Fibroblast of lung (primary cell): ENCODE measurements around the gene GRK1. TPM values are rescaled to one million over a fixed set of nuclear protein-coding genes. Genes with fewer than 3 reads are reported as not detected.

Experiments used
- DNase-seq, 2 donors: peaks; one replicate each; pipeline versions ENCODE4 v3.0.0 to v3.0.0-alpha.2; 2010; ENCODE audit warnings: low read depth in 2 of 2
- H2AFZ ChIP-seq: 2 replicates; pipeline ENCODE4 v1.5.1; 2012; ENCODE audit warnings: low read length, control low read depth, inconsistent platforms
- H3K27ac ChIP-seq: 2 replicates; pipeline ENCODE4 v1.5.1; 2011; ENCODE audit warnings: low read length, control low read depth; ENCODE audit not compliant: insufficient read depth
- H3K27me3 ChIP-seq: 2 replicates; pipeline ENCODE4 v1.5.1; 2011; ENCODE audit warnings: mild to moderate bottlenecking, low read length; ENCODE audit not compliant: control insufficient read depth, insufficient read depth
- H3K36me3 ChIP-seq: 2 replicates; pipeline ENCODE4 v1.5.1; 2011; ENCODE audit warnings: low read length; ENCODE audit not compliant: control insufficient read depth, insufficient read depth
- H3K4me1 ChIP-seq: 2 replicates; pipeline ENCODE4 v1.5.1; 2011; ENCODE audit warnings: low read length; ENCODE audit not compliant: control insufficient read depth, insufficient read depth; ENCODE audit errors: extremely low read depth
- H3K4me2 ChIP-seq: 2 replicates; pipeline ENCODE4 v1.5.1; 2011; ENCODE audit warnings: low read length, control low read depth; ENCODE audit not compliant: insufficient read depth; ENCODE audit errors: extremely low read depth
- H3K4me3 ChIP-seq, 4 experiments: fragments of 200-600 bp in 1 of 4; sonication (generic) in 1 of 4; replicated peaks in 1 of 4; 2 replicates each; pipeline ENCODE4 v1.5.1; 2011 to 2016; ENCODE audit warnings: low read length in 4 of 4, low read depth in 3 of 4, mild to moderate bottlenecking in 3 of 4, control low read depth in 2 of 4, inconsistent platforms in 1 of 4, mixed read lengths in 1 of 4; ENCODE audit not compliant: insufficient read depth in 1 of 4; ENCODE audit errors: control extremely low read depth in 1 of 4
- H3K79me2 ChIP-seq: 2 replicates; pipeline ENCODE4 v1.5.1; 2012; ENCODE audit warnings: mild to moderate bottlenecking, low read length, inconsistent platforms; ENCODE audit not compliant: control insufficient read depth, insufficient read depth
- H3K9ac ChIP-seq: 2 replicates; pipeline ENCODE4 v1.5.1; 2011; ENCODE audit warnings: mild to moderate bottlenecking, low read length, control low read depth; ENCODE audit not compliant: insufficient read depth
- H3K9me3 ChIP-seq: 2 replicates; pipeline ENCODE4 v1.5.1; 2012; ENCODE audit warnings: low read depth, low read length; ENCODE audit not compliant: control insufficient read depth, insufficient read depth
- H4K20me1 ChIP-seq: 2 replicates; pipeline ENCODE4 v1.5.1; 2011; ENCODE audit warnings: low read length; ENCODE audit not compliant: control insufficient read depth, insufficient read depth; ENCODE audit errors: extremely low read depth
- CTCF ChIP-seq, 2 donors: IDR thresholded peaks in 1 of 2; conservative IDR thresholded peaks in 1 of 2; 1 replicate in 1 of 2; 2 replicates in 1 of 2; pipeline ENCODE4 v1.5.1; 2011 to 2012; ENCODE audit warnings: low read length in 2 of 2, control low read depth in 1 of 2, inconsistent platforms in 1 of 2, low read depth in 1 of 2, mild to moderate bottlenecking in 1 of 2
- EZH2 ChIP-seq: IDR thresholded peaks from 2 replicates; pipeline ENCODE4 v1.5.1; 2012; ENCODE audit warnings: low read length, control low read depth, mild to moderate bottlenecking; ENCODE audit errors: missing control alignments
- polyA plus RNA-seq, 2 donors: library from polyadenylated mRNA; depleted of rRNA in 1 of 2; stranded (reverse) in 1 of 2; unstranded in 1 of 2; fragments of >200 nt; gene quantifications; 2 replicates each; pipeline ENCODE4 v1.2.1, GENCODE V29; 2011 to 2012; ENCODE audit warnings: missing spikeins in 1 of 2
- total RNA-seq: library from RNA; depleted of rRNA; stranded (reverse); fragments of >200 nt; gene quantifications from 2 replicates; pipeline ENCODE4 v1.2.1, GENCODE V29; 2014

GRK1 gene
- total and polyA plus RNA-seq, 2 donors (not counting 1 experiment from before 2014, with no cell fraction given), result 0.17 TPM; not detected in 1

- no peaks in the 10 kb centered on the region for H3K4me1 ChIP-seq
- no peaks in the 10 kb centered on the region for H3K27me3 ChIP-seq
- TF ChIP-seq EZH2, result no peak
- TF ChIP-seq CTCF (conservative IDR thresholded peaks at IDR 0.05 in 1 of 2, IDR thresholded peaks at IDR 0.05 in 1 of 2; ENCODE audit: low read depth in 1 of 2, low read length in 2 of 2), result no peak
- H3K9me3 ChIP-seq, result no peaks in the 10 kb centered on the region
- H3K4me3 ChIP-seq, result no peak overlapping the region
- no peak overlapping the region for H3K27ac ChIP-seq
- no peak overlapping the region for H2AFZ ChIP-seq
- H4K20me1 ChIP-seq, result no peaks in the 10 kb centered on the region
- no peak for DNase-seq
- no peak overlapping the region for H3K9ac ChIP-seq
- peaks cover 39% of the 10 kb centered on the region for H3K36me3 ChIP-seq
- H3K79me2 ChIP-seq, result peaks cover 14% of the 10 kb centered on the region
- no peak overlapping the region for H3K4me2 ChIP-seq
Measured at GRCh38 chr13:113634279-113635047, 32.6 kb upstream of the GRK1 start.

DNA sequence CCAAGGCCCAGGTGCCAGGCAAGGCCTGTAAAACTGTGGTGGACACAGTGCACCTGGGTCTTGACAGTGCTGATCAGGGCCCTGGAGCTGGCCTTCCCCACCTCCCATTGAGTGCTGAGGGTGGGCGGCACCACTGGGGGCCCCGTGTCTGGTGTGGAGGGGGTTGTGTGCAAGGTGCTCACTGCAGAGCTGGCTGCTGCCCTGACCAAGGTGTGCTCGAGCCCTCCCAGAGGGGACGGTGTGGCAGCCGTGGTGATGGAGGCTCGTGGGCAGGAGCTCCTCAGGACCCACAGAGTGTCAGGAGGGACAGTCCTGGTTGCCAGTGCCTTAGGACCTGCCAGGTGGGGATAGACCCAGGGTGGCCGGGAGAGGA is 32.0 kb upstream of the GRK1 start:
- Histone ChIP-seq H3K9ac (no peak overlapping the region), H3K4me3 (no peak overlapping the region), H3K4me2 (no peak overlapping the region), H3K27me3 (no peaks in the 10 kb centered on the region), H3K4me1 (no peaks in the 10 kb centered on the region), H3K36me3 (peaks cover 39% of the 10 kb centered on the region), H3K79me2 (peaks cover 9% of the 10 kb centered on the region), H3K27ac (no peak overlapping the region), H3K9me3 (no peaks in the 10 kb centered on the region), H2AFZ (no peak overlapping the region), H4K20me1 (no peaks in the 10 kb centered on the region)
- TF ChIP-seq CTCF (conservative IDR thresholded peaks at IDR 0.05 in 1 of 2, IDR thresholded peaks at IDR 0.05 in 1 of 2; ENCODE audit: low read depth in 1 of 2, low read length in 2 of 2), result no peak
- TF ChIP-seq EZH2, result no peak
- DNase-seq, result no peak

- no peak for TF ChIP-seq CTCF (conservative IDR thresholded peaks at IDR 0.05 in 1 of 2, IDR thresholded peaks at IDR 0.05 in 1 of 2; ENCODE audit: low read depth in 1 of 2, low read length in 2 of 2)
- no peak for TF ChIP-seq EZH2
- Histone ChIP-seq H4K20me1 (no peaks in the 10 kb centered on the region), H3K79me2 (peaks cover 8% of the 10 kb centered on the region), H2AFZ (no peak overlapping the region), H3K9ac (no peak overlapping the region), H3K4me2 (no peak overlapping the region), H3K36me3 (peaks cover 37% of the 10 kb centered on the region), H3K4me3 (no peak overlapping the region), H3K27me3 (no peaks in the 10 kb centered on the region), H3K4me1 (no peaks in the 10 kb centered on the region), H3K9me3 (no peaks in the 10 kb centered on the region), H3K27ac (no peak overlapping the region)
- no peak for DNase-seq
Measured at GRCh38 chr13:113635709-113636108, 31.3 kb upstream of the GRK1 start.
